Activated naive CD4-positive, alpha-beta T cell (primary cell): ENCODE results near the gene TMEM273.
"Not testable (repeated sequence)": the region's sequence is repeated elsewhere in the genome, so short reads cannot be mapped to it uniquely, and the experiment has no call there.

ENCODE experiments used
- DNase-seq, 4 experiments: peaks; one replicate each; lab custom pipeline; 2025; lab: John Stamatoyannopoulos, UW

Gene TMEM273

GRCh38 chr10:49205206-49205605, 17.0 kb upstream of the TMEM273 start:
- no peak for DNase-seq

- DNase-seq = no peak
These were observed 15.9 kb upstream of the TMEM273 start for GRCh38 chr10:49204119-49204518.

GRCh38 chr10:49202266-49202665, 14.1 kb upstream of the TMEM273 start:
- no peak for DNase-seq

- DNase-seq = no peak
These were observed 12.7 kb upstream of the TMEM273 start for GRCh38 chr10:49200854-49201253.

DNA sequence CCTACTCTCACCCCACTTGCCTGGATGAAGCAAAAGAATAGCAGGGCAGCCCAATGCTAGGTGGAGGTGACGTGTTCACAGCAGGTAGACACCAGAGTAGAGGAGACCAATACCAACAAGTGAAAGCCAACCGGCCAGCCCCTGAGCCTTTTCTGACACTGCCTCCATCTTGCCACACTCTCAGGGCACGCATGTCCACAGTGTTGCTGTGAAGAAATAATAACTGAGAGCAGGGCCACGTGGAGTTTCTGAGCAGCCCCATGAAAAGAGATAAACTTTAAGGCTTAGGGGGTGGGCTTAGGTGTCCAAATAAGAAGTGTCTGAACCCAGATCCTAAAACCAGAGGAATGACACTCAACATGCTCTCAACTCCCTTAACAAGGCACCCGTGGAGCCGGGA, 9.0 kb upstream of the TMEM273 start:
- DNase-seq = no peak

DNA sequence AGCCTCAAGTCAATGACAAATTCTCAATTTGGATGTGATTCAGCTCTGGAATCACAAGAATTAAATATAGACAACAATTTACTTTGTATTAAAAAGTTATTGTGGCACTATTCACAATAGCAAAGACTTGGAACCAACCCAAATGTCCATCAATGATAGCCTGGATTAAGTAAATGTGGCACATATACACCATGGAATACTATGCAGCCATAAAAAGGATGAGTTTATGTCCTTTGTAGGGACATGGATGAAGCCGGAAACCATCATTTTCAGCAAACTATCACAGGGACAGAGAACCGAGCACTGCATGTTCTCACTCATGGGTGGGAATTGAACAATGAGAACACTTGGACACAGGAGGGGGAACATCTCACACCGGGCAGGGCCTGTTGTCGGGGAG, 7.7 kb upstream of the TMEM273 start:
- DNase-seq = not testable (repeated sequence)

- no peak for DNase-seq
These were observed 6.2 kb upstream of the TMEM273 start for GRCh38 chr10:49194212-49194920.

DNA sequence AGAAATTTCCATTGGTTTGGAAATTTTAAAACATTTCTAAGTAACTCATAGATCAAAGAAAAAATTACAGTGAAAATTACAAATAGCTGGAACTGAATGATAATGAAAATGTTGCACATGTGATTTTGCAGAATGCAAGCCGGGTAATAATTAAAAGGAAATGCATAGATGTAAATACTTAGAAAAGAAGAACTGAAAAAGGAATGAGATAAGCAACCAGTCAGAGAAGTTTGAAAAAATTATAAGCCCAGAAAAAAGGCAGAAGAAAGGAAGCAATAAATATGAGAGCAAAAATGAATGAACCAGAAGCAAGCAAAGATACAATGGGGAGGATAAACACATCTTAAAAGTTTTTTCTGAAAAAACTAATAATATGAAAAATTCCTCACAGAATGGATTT, 3.2 kb upstream of the TMEM273 start:
- DNase-seq = no peak

DNA sequence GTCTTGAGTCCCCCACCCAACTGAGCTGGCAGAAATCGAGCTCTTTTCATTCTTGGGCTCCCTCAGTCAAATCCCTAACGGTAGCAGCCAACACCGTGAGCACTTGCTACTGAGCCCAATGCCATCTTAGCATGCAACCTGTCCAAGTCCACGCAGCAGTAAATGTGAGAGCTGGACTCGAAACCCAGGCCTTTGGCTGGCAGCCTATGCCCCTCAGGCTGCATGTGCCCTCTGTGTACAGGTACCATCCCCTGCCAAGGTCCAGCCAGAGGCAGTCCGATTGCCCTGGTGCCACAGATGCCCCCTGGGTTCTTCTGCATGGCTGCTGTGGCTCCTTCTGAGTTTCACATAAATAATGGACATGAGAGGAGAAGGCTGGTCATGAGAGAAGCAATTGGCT, 1.2 kb upstream of the TMEM273 start:
- no peak for DNase-seq

GRCh38 chr10:49187044-49187484, 1.1 kb downstream of the TMEM273 start:
- DNase-seq = no peak

GRCh38 chr10:49186613-49187012, 1.6 kb downstream of the TMEM273 start:
- DNase-seq = no peak

DNA sequence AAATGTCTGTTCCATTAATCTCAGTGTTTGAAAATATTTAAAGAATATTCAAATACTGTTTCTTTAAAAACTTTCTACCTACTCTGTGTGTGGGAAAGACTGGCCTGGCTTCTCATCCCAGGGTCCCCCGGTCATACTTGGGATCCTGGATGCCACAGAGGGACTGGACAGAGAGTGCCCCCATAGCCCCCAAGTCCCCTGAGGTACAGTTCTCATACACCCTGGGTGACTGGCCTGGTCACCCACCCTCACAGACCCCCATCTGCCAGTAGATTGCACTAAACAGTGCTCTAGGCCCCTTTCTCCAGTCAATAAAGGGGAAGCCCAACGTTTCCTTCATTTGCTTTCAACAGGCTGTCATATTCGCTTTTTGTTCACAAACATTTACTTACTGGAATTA, 3.0 kb downstream of the TMEM273 start:
- no peak for DNase-seq

DNA sequence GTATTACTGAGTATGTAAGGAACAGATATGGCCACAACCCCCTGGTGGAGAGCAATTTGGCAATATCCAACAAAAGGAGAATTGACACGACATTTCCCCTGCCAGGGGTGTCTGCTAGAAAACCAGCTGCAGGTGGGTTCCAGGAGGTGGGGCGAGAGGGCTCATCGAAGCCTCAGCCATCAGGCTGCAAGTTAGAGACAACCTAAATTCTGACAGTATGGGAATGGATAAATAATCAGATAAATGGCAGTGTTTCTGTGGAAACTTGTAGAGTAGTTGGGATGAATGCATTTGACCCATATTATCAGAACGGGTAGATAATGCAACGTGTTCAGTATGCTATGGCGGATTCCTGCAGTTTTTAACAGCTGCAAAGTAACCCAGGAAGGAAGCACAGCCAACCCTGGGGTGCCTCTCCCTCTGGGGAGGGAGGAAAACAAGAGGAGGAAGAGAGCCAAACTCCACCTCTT, 3.5 kb downstream of the TMEM273 start:
- no peak for DNase-seq

GRCh38 chr10:49183596-49184542, 4.3 kb downstream of the TMEM273 start:
- DNase-seq = no peak

- DNase-seq = no peak
These were observed 5.4 kb downstream of the TMEM273 start for GRCh38 chr10:49182776-49183175.

- DNase-seq = no peak
These were observed 7.7 kb downstream of the TMEM273 start for GRCh38 chr10:49180444-49180860.

DNA sequence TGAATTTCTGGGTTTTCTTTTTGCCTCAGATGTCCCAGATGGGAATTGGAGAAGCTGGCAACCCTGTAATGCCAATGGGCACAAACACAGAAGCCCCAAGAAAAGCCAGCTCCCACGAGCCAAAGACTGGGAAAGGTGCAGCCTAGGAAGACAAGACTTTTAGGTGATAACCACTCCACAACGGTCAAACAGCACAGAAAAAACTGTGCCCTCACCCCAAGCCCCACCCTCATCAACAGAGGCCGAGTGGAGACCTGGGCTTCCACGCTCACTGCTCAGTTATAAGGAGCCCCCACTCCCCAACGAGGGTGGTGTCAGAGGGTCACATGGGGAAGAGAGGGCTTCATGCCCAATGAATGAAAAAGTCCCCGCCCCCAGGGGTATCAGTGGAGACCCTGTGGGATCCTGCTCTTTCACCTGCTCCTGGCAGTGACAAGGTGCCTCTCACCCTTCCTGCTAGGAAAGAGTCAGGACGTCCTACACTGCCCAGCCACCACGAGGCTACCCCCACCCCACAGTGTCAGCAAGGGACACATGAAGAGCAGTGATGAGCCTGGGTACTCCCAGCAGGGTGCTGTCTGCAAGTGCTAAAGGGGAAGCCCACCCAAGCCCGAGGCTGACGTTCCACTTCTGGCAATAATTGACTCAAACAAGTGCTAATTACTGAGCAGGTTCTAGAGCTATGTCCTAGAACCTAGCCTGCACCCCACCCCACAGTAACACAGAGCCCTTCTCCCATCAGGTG, 8.3 kb downstream of the TMEM273 start:
- no peak for DNase-seq

GRCh38 chr10:49178489-49179471, 9.4 kb downstream of the TMEM273 start:
- DNase-seq = no peak

DNA sequence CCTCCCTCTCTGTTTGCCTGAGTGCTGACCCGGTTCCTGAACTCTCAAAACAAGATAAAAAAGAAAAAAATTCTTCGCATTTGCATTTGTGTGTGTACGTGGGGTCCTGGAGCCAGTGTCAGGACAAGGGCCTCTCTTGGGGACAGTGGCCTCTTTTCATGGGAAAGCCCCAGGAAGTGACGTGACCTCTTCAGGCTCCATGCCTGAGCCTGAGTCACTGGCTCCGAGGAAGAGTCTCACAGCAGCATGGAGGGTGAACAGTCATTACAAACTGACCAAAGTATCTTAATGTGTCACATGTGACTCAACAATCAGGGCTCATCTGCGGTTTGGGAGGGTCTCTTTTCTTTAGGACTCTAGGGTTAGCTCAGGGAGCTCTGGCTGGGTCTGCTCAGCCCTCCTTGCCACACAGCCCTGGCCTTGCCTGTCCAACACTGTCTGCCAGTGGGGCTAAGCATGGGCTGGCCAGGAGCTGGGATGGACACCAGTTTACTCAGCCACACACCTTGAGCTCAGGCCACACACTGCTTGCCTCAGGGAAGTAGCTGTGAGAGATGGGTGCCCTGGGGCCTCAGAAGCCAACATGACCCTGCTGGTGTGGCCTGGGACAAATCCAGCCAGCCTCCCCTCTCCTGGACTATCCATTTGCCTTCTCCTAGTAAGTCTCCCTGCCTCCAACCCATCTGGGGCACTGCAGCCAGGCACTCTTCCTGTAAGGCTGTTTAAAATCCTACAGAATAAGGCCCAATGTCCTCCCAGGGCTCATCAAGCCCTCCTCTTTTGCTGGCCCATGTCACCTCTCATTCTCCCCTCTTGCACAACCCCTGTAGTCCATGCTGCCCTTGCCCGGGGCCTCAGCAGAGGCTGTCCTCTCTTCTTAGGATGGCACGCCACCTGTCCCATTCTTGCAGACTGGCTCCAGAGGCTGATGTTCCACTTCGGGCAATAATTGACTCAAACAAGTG, 10.5 kb downstream of the TMEM273 start:
- no peak for DNase-seq
